Ecto neural progenitor cell (in vitro differentiated cells): ENCODE measurements around the gene SLC51B.

Experiments
- DNase-seq: peaks from one replicate; pipeline ENCODE4 v3.0.0-alpha.2; 2018; ENCODE audit warnings: low spot score

SLC51B gene

DNA sequence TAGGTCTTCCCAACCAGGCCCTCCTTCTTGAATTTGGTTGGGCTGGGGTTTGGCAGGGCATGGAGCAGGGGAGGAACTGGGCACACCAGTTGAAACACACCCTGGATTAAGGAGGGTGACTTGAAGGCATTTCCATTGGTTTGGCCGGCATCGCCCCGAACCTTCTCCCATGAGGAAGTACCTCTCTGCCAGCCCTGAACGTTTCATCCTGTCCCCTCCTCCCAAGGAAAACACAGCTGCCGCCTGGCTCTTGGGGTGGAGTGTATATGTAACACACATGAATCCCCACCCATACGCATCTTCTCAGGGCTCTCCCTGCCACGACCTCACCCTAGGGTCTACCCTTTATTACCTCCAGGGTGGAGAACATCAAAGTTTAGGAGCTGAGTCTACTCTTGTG, 55.3 kb downstream of the SLC51B start:
- DNase-seq = no peak

DNA sequence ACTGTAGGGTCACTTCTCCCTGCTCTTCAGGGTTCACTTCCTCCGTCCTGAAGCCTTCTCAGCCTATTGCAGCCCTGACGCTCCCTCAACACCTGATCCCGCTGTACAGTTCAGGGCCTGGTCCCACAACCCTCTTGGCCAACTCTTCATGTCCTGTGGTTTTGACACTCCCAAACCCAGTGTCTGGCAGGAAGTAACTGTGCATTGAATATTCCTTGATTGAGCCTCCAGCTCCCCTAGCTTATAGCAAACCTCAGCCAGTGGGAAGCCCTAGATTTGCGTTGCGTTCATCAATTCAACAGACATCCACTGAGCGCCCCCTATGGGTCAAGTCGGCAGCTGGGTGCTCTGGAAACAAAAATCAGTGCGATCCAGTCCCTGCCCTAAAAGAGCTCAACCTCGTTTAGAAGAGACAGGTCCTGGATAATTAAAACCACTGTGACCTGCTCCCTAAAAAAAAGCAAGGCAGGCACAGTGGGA, 56.3 kb downstream of the SLC51B start:
- DNase-seq = peak; percentile 88

DNA sequence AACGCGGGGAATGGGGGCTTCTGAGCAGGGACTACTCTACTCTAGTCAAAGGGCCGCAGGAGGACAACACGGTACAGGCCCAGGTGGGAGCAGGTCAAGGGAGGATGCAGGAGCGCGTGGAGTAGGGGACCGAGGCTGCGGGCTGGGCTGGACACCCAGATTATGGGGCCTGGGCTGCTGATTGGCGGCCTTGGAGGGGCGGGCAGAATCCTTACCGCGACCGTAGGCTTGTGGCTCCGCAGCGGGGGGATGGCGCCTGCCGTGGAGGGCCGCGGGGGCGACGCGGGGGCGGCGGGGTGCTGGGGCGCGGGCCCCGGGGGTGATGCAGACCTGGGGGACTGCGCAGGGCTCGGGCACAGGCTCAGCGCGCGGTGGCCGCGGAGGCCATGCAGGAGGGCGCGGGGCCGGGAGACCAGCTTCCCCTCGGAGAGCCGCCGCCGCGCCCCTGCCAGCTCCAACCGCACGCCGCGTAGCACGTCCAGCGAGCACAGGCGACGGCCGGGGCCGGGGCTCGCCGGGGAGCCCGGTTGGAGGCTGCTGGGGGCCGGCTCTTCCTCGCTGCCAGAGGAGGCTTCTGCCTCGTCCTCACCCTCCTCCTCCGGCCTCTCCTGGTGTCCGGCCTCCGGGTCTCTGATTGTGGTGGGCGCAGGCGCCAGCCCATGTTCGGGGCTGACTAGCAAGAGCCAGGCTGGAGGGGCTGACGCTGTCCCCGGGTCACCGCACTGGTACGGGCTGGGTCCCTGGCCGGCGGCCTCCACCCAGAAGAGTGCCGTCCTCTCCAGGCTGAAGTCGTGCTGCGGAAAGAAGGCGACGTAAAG, 56.9 kb downstream of the SLC51B start:
- peak; percentile 75 for DNase-seq

DNA sequence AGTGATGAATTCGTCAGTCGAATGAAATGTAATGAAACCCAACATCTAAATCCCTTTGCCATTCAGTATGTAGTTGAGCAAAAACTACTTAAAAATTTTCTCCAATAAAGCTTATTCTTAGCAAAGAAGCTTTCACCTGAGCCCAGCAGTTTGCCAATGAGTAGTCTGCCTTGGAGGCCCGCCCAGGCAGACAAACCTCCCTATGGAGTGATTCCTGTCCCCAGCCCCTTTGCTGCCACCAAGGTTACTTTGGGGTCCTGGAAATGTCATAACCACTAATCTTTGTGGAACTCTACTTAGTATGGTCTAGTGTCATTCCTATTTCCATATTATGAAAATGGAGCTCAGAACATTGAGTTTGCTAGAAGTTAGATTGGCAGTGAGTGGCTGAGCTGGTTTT, 57.7 kb downstream of the SLC51B start:
- DNase-seq = no peak
